Activated T-helper 2 cell treated with anti-CD3 and anti-CD28 coated beads, Interferon-gamma antibody, Interleukin-2, Interleukin-4, amounts not matched to agents 10 μg/mL and 5 μg/mL and 100 μg/mL, durations not matched to agents 14 hours and 24 hours and 36 hours (primary cell): Measurements from ENCODE around the gene GRIA4. TPM values are rescaled to one million over a fixed set of nuclear protein-coding genes. Genes with fewer than 3 reads are reported as not detected.

ENCODE experiments used
- DNase-seq: peaks from one replicate; pipeline ENCODE4 v3.0.0; 2021; ENCODE audit warnings: low spot score
- H3K27ac Mint-ChIP-seq: one replicate; pipeline ENCODE4 v1.8.0; 2021; ENCODE audit warnings: mixed read lengths
- H3K27me3 Mint-ChIP-seq: one replicate; pipeline ENCODE4 v1.8.0; 2021; ENCODE audit warnings: low read depth, mixed read lengths
- H3K36me3 Mint-ChIP-seq: one replicate; pipeline ENCODE4 v1.8.0; 2021; ENCODE audit warnings: low read depth, mixed read lengths
- H3K4me1 Mint-ChIP-seq: one replicate; pipeline ENCODE4 v1.8.0; 2021; ENCODE audit warnings: low read depth, mixed read lengths
- H3K4me3 Mint-ChIP-seq: one replicate; pipeline ENCODE4 v1.8.0; 2021; ENCODE audit warnings: low read depth, mild to moderate bottlenecking, moderate library complexity, mixed read lengths
- H3K9me3 Mint-ChIP-seq: one replicate; pipeline ENCODE4 v1.8.0; 2021; ENCODE audit warnings: mixed read lengths
- intact Hi-C: fragments of 100-400 bp; cut with micrococcal nuclease; formaldehyde crosslinking; loops from one replicate; pipeline ENCODE4 v1.15.1; 2023
- total RNA-seq: library from RNA; stranded (reverse); gene quantifications from 2 replicates; pipeline ENCODE4 v1.2.3, GENCODE V29; 2022

Gene GRIA4
- total RNA-seq, 1 donor from 2014 or later, result not detected

DNA sequence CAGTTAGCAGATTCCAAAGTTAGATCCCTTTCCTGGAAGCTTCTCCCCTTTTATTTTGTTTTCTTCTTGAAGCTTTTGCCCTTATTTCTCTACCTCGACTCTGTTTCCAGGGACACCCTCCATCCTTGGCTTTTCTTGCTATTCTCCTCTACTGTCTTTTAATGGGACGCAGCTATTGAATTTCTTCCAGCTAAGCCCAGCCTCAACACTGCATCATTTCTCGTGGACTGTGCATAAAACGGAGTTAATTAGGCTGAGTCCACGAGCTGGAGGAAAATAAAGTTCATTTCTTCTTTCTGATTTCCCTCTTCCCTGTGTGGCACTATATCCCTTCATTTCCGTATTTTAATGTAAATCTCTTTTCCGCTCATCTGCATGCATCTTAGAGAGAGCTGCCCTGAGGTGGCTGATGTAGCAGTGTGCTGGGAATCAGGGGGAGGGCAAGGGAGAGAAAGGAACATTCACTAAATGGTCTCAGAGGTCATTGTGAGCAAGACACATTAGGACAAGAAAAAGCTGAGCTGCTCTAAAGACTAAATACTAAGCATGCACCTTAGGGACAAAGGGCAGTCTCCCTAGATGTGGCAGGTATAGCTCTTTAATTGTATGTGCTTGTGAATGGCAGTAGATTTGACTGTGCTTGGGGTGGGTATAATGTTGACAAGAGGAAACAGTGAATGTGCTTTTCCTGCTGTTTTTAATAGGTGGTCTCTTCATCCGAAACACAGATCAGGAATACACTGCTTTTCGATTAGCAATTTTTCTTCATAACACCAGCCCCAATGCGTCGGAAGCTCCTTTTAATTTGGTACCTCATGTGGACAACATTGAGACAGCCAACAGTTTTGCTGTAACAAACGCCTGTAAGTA, 1.9 kb downstream of the GRIA4 start:
- no peak overlapping the region for H3K4me3 Mint-ChIP-seq
- H3K4me1 Mint-ChIP-seq, result no peaks in the 10 kb centered on the region
- no peaks in the 10 kb centered on the region for H3K9me3 Mint-ChIP-seq
- DNase-seq, result no peak
- H3K36me3 Mint-ChIP-seq, result no peaks in the 10 kb centered on the region
- no peak overlapping the region for H3K27ac Mint-ChIP-seq
- intact Hi-C loops, result no loop called here
- H3K27me3 Mint-ChIP-seq, result peaks cover 35% of the 10 kb centered on the region

DNA sequence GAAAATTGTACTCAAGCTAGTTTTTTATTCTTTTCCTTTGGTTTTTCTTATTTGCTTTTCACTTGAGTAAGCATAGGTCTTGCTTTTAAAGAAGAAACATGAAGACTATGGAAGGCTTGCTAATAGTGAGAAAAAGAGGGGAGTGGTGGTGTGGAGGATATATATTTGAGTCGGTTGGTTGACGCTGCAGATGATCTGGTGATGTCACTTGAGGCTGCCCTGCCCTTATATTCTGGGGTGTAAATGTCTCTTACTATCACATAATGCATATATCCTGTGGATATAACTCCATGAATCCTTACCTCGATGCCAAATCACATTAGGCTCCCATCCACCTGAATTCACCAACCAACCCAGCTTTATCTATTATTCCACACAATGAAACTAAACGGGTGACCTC, 2.9 kb downstream of the GRIA4 start:
- Mint-ChIP-seq H3K4me1 (no peaks in the 10 kb centered on the region), H3K4me3 (no peak overlapping the region), H3K36me3 (no peaks in the 10 kb centered on the region), H3K9me3 (no peaks in the 10 kb centered on the region), H3K27me3 (peaks cover 35% of the 10 kb centered on the region), H3K27ac (no peak overlapping the region)
- intact Hi-C loops, result no loop called here
- DNase-seq, result no peak

DNA sequence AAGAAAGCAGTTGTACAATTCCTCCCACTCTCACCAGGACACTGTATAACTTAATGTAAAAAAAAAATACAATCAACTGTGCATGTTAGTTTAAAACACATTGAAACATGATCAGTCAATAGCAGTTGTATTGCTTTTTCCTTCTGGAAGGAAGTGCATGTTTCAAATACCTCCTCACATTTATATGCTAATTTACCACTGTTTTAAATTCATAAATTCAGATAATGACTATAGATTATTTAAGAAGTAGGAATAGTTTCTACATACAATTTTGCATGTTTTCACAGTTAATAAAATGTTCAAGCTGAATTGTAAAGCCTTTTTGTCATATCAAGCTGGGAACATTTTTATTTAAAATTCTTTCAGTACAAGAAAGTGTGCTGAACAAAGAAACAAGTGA, 3.3 kb downstream of the GRIA4 start:
- H3K9me3 Mint-ChIP-seq, result no peaks in the 10 kb centered on the region
- H3K4me3 Mint-ChIP-seq, result no peak overlapping the region
- DNase-seq, result no peak
- intact Hi-C loops, result no loop called here
- H3K27ac Mint-ChIP-seq, result no peak overlapping the region
- no peaks in the 10 kb centered on the region for H3K4me1 Mint-ChIP-seq
- no peaks in the 10 kb centered on the region for H3K36me3 Mint-ChIP-seq
- peaks cover 35% of the 10 kb centered on the region for H3K27me3 Mint-ChIP-seq

DNA sequence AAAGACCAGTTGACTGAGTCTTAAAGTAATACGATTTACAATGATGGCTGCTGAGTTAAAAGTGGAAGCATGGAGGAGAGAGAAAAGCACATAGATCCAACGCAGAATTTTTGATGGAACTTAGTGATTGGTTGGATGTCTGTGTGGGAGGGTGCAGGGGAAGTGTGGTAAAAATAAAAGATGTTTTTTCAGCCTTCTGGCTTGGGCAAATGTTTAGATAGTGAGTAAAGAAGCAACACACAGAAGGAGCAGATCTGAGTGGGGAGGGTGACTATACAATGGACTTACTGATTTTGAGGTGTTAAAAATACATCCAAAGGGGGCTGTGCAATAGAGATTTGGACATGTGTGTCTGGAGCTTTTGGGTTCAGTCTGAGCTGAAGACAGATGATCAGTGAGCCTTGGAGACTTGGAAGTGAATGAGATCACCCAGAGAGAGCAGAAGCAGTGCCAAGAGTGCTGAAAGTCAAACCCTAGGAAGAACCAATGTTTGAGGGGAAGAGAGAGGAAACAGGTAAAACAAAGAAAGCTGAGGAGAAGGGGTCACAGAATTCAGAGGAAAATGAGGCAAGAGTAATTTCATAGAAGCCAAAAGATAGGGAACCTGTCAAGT, 8.6 kb downstream of the GRIA4 start:
- DNase-seq, result no peak
- no peak overlapping the region for H3K4me3 Mint-ChIP-seq
- no peak overlapping the region for H3K27ac Mint-ChIP-seq
- intact Hi-C loops, result no loop called here
- H3K9me3 Mint-ChIP-seq, result no peaks in the 10 kb centered on the region
- H3K36me3 Mint-ChIP-seq, result no peaks in the 10 kb centered on the region
- H3K27me3 Mint-ChIP-seq, result no peaks in the 10 kb centered on the region
- H3K4me1 Mint-ChIP-seq, result no peaks in the 10 kb centered on the region

GRCh38 chr11:105619556-105619955, 9.7 kb downstream of the GRIA4 start:
- Mint-ChIP-seq H3K4me1 (no peaks in the 10 kb centered on the region), H3K27me3 (no peaks in the 10 kb centered on the region), H3K27ac (no peak overlapping the region), H3K9me3 (no peaks in the 10 kb centered on the region), H3K36me3 (no peaks in the 10 kb centered on the region), H3K4me3 (no peak overlapping the region)
- intact Hi-C loops, result no loop called here
- DNase-seq, result no peak

GRCh38 chr11:105622016-105622415, 12.1 kb downstream of the GRIA4 start:
- no peaks in the 10 kb centered on the region for H3K36me3 Mint-ChIP-seq
- no peaks in the 10 kb centered on the region for H3K27me3 Mint-ChIP-seq
- DNase-seq, result no peak
- no peaks in the 10 kb centered on the region for H3K9me3 Mint-ChIP-seq
- H3K4me1 Mint-ChIP-seq, result no peaks in the 10 kb centered on the region
- intact Hi-C loops, result no loop called here
- H3K4me3 Mint-ChIP-seq, result no peak overlapping the region
- H3K27ac Mint-ChIP-seq, result no peak overlapping the region

DNA sequence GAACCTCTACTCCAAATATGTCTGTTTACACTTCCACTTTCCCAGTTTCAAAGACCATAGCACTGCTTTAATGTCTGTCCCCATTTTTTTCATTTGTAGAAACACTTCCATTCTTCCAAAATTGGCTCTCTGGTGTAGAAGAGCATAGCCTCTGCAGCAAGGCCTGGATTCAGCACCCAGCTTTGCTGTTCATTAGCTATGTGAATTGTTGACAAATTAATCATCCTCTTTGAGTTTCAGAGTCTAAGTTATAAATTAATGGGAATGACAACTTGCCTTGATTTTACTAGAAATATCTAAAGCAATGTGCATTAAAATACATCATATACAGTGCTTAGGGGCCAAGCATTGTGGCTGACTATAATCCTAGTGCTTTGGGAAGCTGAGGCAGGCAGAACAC, 22.4 kb downstream of the GRIA4 start:
- H3K9me3 Mint-ChIP-seq, result no peaks in the 10 kb centered on the region
- no peaks in the 10 kb centered on the region for H3K4me1 Mint-ChIP-seq
- H3K36me3 Mint-ChIP-seq, result no peaks in the 10 kb centered on the region
- DNase-seq, result no peak
- no peak overlapping the region for H3K27ac Mint-ChIP-seq
- no peak overlapping the region for H3K4me3 Mint-ChIP-seq
- intact Hi-C loops, result no loop called here
- H3K27me3 Mint-ChIP-seq, result no peaks in the 10 kb centered on the region

- intact Hi-C loops, result no loop called here
These were observed 25.6 kb downstream of the GRIA4 start for GRCh38 chr11:105635466-105635865.

GRCh38 chr11:105636496-105636895, 26.6 kb downstream of the GRIA4 start:
- no peaks in the 10 kb centered on the region for H3K4me1 Mint-ChIP-seq
- DNase-seq, result no peak
- intact Hi-C loops, result no loop called here

More at GRCh38 chr11:105635466-105635865, 25.6 kb downstream of the GRIA4 start:
- H3K27me3 Mint-ChIP-seq, result no peaks in the 10 kb centered on the region
- no peak overlapping the region for H3K27ac Mint-ChIP-seq
- H3K4me3 Mint-ChIP-seq, result no peak overlapping the region
- H3K4me1 Mint-ChIP-seq, result no peaks in the 10 kb centered on the region
- DNase-seq, result no peak
- H3K9me3 Mint-ChIP-seq, result no peaks in the 10 kb centered on the region
- H3K36me3 Mint-ChIP-seq, result no peaks in the 10 kb centered on the region

DNA sequence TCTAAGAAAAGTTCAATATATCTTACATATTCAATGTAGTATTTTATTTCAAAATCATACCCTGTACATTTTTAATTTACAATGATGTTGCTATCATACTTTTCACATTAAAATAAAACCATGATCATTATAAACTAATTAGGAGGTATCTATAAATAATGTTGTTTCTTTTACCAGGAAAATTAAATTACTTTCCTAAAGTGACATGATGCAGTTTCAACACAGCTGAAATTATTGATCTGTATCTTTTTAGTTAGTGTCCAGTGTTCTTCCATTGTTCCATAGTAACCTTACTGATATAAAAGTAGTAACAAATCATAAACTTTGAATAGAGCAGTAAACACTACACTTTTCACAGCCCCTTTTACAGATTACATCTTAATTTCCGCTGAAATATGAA, 29.7 kb downstream of the GRIA4 start:
- Mint-ChIP-seq H3K4me1 (no peaks in the 10 kb centered on the region), H3K36me3 (no peaks in the 10 kb centered on the region), H3K9me3 (no peaks in the 10 kb centered on the region), H3K27ac (no peak overlapping the region), H3K4me3 (no peak overlapping the region), H3K27me3 (no peaks in the 10 kb centered on the region)
- no peak for DNase-seq
- intact Hi-C loops, result no loop called here

More at GRCh38 chr11:105636496-105636895, 26.6 kb downstream of the GRIA4 start:
- H3K4me3 Mint-ChIP-seq, result no peak overlapping the region
- H3K27me3 Mint-ChIP-seq, result no peaks in the 10 kb centered on the region
- H3K36me3 Mint-ChIP-seq, result no peaks in the 10 kb centered on the region
- no peak overlapping the region for H3K27ac Mint-ChIP-seq
- no peaks in the 10 kb centered on the region for H3K9me3 Mint-ChIP-seq

- H3K27me3 Mint-ChIP-seq, result no peaks in the 10 kb centered on the region
- no peaks in the 10 kb centered on the region for H3K4me1 Mint-ChIP-seq
- H3K27ac Mint-ChIP-seq, result no peak overlapping the region
- DNase-seq, result no peak
- H3K9me3 Mint-ChIP-seq, result no peaks in the 10 kb centered on the region
- H3K36me3 Mint-ChIP-seq, result no peaks in the 10 kb centered on the region
- intact Hi-C loops, result no loop called here
- H3K4me3 Mint-ChIP-seq, result no peak overlapping the region
These were observed 31.6 kb downstream of the GRIA4 start for GRCh38 chr11:105641433-105641832.

DNA sequence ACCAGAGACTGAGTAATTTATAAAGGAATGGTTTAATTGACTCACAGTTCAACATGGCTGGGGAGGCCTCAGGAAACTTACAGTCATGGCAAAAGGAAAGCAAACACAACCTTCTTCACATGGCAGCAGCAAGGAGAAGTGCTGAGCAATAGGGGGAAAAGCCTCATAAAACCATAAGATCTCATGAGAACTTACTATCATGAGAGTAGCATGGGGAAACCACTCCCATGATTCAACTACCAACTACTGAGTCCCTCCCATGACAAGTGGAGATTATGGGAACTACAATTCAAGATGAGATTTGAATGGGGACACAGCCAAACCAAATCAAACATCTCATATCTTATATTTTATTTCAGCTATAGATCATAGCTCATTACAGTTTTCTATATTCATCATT, 33.0 kb downstream of the GRIA4 start:
- Mint-ChIP-seq H3K27me3 (no peaks in the 10 kb centered on the region), H3K4me1 (no peaks in the 10 kb centered on the region), H3K9me3 (no peaks in the 10 kb centered on the region), H3K4me3 (no peak overlapping the region), H3K27ac (no peak overlapping the region), H3K36me3 (no peaks in the 10 kb centered on the region)
- intact Hi-C loops, result no loop called here
- no peak for DNase-seq

DNA sequence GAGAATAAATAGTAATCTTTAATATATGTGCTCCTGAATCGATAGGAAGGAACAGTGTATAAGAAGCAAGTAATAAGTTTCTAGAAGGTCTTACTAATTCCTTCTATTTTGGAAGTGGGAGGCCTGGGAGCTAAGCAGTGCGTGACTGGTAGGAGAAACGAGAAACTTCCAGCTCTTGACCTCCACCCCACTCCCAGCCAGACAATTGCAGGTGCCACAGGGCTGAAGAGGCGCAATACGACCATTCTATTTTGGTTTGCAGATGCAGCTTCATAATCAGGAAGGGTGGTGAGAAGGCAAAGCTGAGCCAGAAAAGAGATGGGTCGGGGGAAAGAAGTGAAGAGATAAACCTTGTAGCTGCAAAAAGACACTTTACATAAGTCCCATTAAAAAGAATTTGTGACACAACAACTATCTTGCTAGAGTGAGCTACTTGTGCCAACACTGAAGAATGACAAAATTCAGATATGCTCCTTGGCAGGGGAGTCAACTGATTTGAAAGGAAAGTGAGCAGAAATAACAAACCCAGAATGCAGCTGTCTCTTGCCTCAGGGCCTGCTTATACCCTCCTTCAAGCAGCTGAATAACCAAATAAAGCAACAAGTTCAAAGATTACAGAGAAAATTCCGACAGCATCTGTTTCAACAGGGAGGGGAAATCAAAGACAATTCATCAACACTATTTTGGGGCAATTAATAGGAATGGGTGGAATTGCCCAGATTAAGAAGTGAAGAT, 35.1 kb downstream of the GRIA4 start:
- intact Hi-C loops, result no loop called here
- Mint-ChIP-seq H3K27ac (no peak overlapping the region), H3K36me3 (no peaks in the 10 kb centered on the region), H3K27me3 (no peaks in the 10 kb centered on the region), H3K4me1 (no peaks in the 10 kb centered on the region), H3K9me3 (no peaks in the 10 kb centered on the region), H3K4me3 (no peak overlapping the region)
- no peak for DNase-seq
